ENCODE data around the gene ICOSLG. TPM values are rescaled to one million over a fixed set of nuclear protein-coding genes. Genes with fewer than 3 reads are reported as not detected.

Gene ICOSLG
- polyA plus RNA-seq, 3 donors = 0.47 to 9.0 (median 1.3) TPM

DNA sequence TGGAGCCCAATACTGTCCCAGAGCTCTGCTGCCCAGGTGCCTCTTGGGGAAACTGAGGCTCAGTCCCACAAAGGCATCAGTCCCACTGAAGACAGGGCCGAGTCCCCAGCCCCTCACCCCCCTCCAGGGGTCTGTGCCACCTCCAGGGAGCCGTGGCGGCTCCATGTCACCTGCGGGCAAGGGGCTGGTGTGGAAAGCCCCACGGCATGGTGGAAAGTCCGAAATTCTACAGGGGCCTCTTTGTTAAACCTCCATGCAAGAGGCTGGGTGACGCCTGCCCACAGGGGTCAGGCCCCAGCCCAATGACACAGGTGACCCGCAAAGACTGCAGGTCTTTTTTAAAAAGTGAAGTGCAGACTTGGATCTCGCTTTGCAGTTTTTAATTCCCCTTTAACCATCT, 41.6 kb upstream of the ICOSLG start:
- H3K4me1 Mint-ChIP-seq = peaks cover 12% of the 10 kb centered on the region
- Histone ChIP-seq H2AFZ (ENCODE audit: insufficient read depth, low read depth, low read length, poor library complexity, severe bottlenecking) (no peak overlapping the region), H3K36me3 (replicated peaks in 1 of 2; ENCODE audit: control insufficient read depth in 1 of 2, insufficient read depth in 2 of 2, low read length in 2 of 2) (no peaks in the 10 kb centered on the region), H3K9ac (ENCODE audit: insufficient read depth, low read length, poor library complexity, severe bottlenecking) (no peak overlapping the region), H3K4me2 (replicated peaks; ENCODE audit: extremely low read depth, low read length, poor library complexity, severe bottlenecking) (no peak overlapping the region), H3K27me3 (ENCODE audit: control insufficient read depth in 2 of 2, insufficient read depth in 2 of 2, low read length in 2 of 2) (peaks cover 0 to 3% of the 10 kb centered on the region in 2 donors), H3K9me3 (replicated peaks in 1 of 2; ENCODE audit: control insufficient read depth in 1 of 2, insufficient read depth in 1 of 2, low read length in 2 of 2) (no peaks in the 10 kb centered on the region), H3K4me3 (replicated peaks in 1 of 3; ENCODE audit: low read depth in 2 of 3, low read length in 3 of 3) (no peak overlapping the region), H3K79me2 (ENCODE audit: insufficient read depth, low read length) (no peaks in the 10 kb centered on the region), H3K4me1 (ENCODE audit: control insufficient read depth in 1 of 2, insufficient read depth in 2 of 2, low read length in 2 of 2) (no peaks in the 10 kb centered on the region), H4K20me1 (ENCODE audit: insufficient read depth, low read length) (no peaks in the 10 kb centered on the region), H3K27ac (ENCODE audit: low read depth in 1 of 2, low read length in 2 of 2) (no peak overlapping the region)
- intact Hi-C loops (cut with micrococcal nuclease) = no loop called here
- no peaks in the 10 kb centered on the region for H3K36me3 Mint-ChIP-seq
- H3K9me3 Mint-ChIP-seq = no peaks in the 10 kb centered on the region
- no peak overlapping the region for H3K4me3 Mint-ChIP-seq
- H3K27ac Mint-ChIP-seq = peak overlapping the region in 1 of 7 donors; percentile 66
- peaks cover 9 to 46% (median 10%) of the 10 kb centered on the region in 3 donors for H3K27me3 Mint-ChIP-seq (ENCODE audit: low read depth in 3 of 3)
- DNase-seq = no peak
- 98% methylated on average over 5 of the region's 9 CpGs for WGBS (ENCODE audit: insufficient coverage)
- TF ChIP-seq, protein P1, sequence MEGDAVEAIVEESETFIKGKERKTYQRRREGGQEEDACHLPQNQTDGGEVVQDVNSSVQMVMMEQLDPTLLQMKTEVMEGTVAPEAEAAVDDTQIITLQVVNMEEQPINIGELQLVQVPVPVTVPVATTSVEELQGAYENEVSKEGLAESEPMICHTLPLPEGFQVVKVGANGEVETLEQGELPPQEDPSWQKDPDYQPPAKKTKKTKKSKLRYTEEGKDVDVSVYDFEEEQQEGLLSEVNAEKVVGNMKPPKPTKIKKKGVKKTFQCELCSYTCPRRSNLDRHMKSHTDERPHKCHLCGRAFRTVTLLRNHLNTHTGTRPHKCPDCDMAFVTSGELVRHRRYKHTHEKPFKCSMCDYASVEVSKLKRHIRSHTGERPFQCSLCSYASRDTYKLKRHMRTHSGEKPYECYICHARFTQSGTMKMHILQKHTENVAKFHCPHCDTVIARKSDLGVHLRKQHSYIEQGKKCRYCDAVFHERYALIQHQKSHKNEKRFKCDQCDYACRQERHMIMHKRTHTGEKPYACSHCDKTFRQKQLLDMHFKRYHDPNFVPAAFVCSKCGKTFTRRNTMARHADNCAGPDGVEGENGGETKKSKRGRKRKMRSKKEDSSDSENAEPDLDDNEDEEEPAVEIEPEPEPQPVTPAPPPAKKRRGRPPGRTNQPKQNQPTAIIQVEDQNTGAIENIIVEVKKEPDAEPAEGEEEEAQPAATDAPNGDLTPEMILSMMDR (IDR thresholded peaks at IDR 0.05) = no peak

DNA sequence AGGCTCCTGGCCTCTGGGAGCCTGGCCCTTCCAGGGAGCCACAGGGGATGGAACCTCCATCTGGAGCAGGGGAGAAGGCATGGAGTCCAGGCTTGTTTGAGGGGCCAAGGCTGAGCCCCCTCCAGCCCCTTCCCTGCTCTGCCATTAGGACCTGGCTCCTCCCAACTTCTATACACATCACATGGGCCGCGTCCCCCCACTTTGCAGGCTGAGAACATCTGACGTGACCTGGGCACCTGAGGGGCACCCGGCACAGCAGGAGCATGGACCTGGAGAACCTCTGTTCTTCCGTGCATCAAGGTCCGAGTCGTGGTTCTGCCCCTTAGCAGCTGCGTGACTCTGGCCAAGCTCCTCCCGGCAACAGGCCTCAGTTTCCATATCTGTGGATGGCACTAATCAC, 41.1 kb upstream of the ICOSLG start:
- Histone ChIP-seq H3K27ac (ENCODE audit: low read depth in 1 of 2, low read length in 2 of 2) (no peak overlapping the region), H3K27me3 (ENCODE audit: control insufficient read depth in 2 of 2, insufficient read depth in 2 of 2, low read length in 2 of 2) (peaks cover 0 to 3% of the 10 kb centered on the region in 2 donors), H3K4me1 (ENCODE audit: control insufficient read depth in 1 of 2, insufficient read depth in 2 of 2, low read length in 2 of 2) (no peaks in the 10 kb centered on the region), H3K79me2 (ENCODE audit: insufficient read depth, low read length) (no peaks in the 10 kb centered on the region), H4K20me1 (ENCODE audit: insufficient read depth, low read length) (no peaks in the 10 kb centered on the region), H3K4me3 (replicated peaks in 1 of 3; ENCODE audit: low read depth in 2 of 3, low read length in 3 of 3) (no peak overlapping the region), H3K4me2 (replicated peaks; ENCODE audit: extremely low read depth, low read length, poor library complexity, severe bottlenecking) (no peak overlapping the region), H3K9ac (ENCODE audit: insufficient read depth, low read length, poor library complexity, severe bottlenecking) (no peak overlapping the region), H3K36me3 (replicated peaks in 1 of 2; ENCODE audit: control insufficient read depth in 1 of 2, insufficient read depth in 2 of 2, low read length in 2 of 2) (no peaks in the 10 kb centered on the region), H2AFZ (ENCODE audit: insufficient read depth, low read depth, low read length, poor library complexity, severe bottlenecking) (no peak overlapping the region), H3K9me3 (replicated peaks in 1 of 2; ENCODE audit: control insufficient read depth in 1 of 2, insufficient read depth in 1 of 2, low read length in 2 of 2) (no peaks in the 10 kb centered on the region)
- H3K9me3 Mint-ChIP-seq = no peaks in the 10 kb centered on the region
- H3K4me3 Mint-ChIP-seq = no peak overlapping the region
- peaks cover 12% of the 10 kb centered on the region for H3K4me1 Mint-ChIP-seq
- peaks cover 9 to 46% (median 10%) of the 10 kb centered on the region in 3 donors for H3K27me3 Mint-ChIP-seq (ENCODE audit: low read depth in 3 of 3)
- DNase-seq = no peak
- TF ChIP-seq, protein P1 (IDR thresholded peaks at IDR 0.05) = no peak
- intact Hi-C loops (cut with micrococcal nuclease) = no loop called here
- 96% methylated on average over 9 of the region's 9 CpGs for WGBS (ENCODE audit: insufficient coverage)
- H3K36me3 Mint-ChIP-seq = no peaks in the 10 kb centered on the region
- H3K27ac Mint-ChIP-seq = no peak overlapping the region

Data from CD14-positive monocyte (primary cell).